Measurements from ENCODE around the gene MUC5AC. TPM values are rescaled to one million over a fixed set of nuclear protein-coding genes. Genes with fewer than 3 reads are reported as not detected.
"Not testable (repeated sequence)": the region's sequence is repeated elsewhere in the genome, so short reads cannot be mapped to it uniquely, and the experiment has no call there.

Gene MUC5AC
- total RNA-seq, 1 donor from 2014 or later, result not detected

- DNase-seq, result no peak
Measured at GRCh38 chr11:1148752-1149180, 9.0 kb upstream of the MUC5AC start.

GRCh38 chr11:1149545-1149944, 8.2 kb upstream of the MUC5AC start:
- no peak for DNase-seq

DNA sequence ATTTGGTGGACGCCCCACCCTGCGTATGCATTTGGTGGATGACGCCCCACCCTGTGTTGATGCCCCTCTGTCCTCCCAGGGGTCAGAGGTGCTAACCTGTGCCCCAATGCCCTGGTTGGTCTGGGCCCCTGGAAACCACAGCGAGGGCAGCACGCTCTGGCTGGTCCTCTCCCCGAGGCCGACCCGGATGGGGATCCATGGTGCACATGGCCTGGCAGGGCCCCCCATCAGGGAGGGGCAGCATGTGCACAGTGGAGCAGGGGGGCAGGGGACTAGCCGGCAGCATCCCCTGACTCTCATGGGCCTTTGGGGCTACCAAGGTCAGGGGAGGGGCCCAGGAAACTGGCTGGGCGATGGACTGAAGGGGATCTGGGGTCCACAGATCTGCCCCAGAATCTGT, 7.6 kb upstream of the MUC5AC start:
- DNase-seq, result no peak

- peak; percentile 44 for DNase-seq
Measured at GRCh38 chr11:1150769-1151365, 6.9 kb upstream of the MUC5AC start.

- DNase-seq, result no peak
Measured at GRCh38 chr11:1151366-1152315, 6.1 kb upstream of the MUC5AC start.

DNA sequence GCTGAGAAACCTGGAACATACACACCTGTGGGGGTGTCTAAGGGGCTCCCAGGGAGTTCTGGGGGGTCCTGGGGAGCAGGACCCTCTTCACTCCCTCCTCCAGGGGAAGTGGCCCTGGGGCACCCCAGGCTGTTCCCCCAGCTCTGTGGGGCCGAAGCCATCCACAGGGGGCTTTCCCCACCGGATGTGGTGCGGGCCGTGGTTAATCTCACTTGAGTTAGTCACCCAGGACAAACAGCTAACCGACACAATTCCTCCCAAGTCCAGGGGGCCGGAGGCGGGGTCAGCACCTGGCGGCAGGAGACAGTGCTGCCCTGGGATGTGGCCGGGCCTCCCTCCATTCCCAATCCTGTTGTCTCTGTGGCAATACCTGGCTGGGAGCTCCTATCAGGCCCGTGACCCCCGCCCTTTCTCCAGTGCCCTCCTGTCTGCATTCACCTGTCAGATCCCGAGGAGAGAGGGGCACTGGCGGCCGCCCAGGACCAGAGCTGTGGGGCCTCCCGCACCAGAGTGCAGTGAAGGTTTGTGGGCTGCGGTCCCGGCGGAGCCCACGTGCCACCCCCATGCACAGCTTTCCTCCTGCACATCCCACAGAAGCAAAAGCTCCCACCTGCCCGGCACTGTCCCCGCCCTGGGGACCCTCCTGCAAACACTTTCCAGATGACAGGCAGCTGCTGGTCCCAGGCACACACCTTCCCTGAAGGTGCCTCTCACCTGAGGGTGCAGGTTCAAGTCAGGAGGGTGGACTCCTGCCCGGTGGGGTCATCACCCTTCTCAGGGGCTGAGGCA, 5.2 kb upstream of the MUC5AC start:
- no peak for DNase-seq

DNA sequence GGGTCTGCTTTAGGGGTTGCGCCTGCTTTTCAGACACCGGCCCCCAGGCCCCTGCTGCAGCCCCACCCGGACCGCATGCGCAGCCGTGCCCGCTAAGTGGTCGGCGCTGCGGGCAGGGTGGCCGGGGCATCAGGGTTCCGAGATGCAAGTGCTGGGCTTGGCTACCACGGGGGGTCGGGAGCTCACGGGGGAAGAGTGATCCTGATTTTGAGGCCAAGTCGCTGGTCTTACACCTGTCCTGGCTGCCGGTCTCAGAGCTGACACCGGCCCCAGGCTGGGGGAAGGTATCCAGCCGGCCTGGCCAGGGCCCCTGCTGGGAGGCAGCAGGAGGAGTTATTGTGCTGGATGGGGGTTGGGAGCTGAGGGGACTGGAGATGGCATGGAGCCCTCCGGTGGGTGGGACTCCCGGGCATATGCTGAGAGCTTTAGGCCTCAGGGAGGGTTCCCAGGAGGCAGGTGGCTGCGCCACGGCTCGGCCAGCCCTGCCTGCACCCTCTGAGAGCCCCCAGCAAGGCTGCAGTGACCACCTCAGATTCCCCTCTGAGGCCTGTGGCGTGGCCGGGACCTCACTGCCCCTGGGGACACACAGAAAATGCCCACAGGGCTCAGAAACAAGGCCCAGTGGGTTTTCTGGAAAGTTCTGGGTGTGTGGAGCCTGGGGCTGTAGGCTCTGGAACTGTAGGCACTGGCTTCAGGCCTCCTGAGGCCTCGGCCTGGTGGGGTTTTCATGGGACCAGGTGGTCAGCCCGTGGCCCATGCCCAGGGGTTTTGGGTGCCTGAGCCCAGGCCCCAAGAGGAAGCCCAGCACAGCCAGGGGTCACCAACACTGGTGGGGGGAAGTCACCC, 4.4 kb upstream of the MUC5AC start:
- DNase-seq, result no peak

DNA sequence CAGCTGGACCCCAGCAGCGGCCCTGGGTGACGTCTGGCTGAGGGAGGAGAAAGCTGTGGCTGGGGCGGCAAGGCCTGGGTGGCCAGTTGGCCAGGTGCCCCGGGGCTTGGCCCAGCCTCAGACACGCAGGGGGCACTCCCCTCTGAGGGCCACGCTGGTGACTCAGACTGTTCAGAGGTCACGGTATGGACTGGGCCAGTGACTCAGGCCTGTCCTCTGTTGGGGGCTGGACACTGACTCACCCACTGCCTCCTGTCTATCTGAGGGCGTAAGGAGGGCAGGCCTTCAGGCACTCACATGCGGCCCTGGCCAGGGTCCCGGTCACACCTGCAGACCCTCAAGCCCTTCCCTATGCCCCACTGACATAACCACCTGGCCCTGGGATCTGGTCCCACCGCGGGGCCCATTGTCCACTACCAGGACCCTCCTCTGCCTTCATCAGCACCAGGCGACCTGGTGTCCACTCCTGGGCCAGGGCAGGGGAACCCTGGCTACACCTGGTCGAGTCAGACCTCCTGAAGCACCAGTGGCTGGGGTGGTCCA, 3.7 kb upstream of the MUC5AC start:
- DNase-seq, result peak; percentile 84

GRCh38 chr11:1154656-1155055, 3.1 kb upstream of the MUC5AC start:
- DNase-seq, result not testable (repeated sequence)

DNA sequence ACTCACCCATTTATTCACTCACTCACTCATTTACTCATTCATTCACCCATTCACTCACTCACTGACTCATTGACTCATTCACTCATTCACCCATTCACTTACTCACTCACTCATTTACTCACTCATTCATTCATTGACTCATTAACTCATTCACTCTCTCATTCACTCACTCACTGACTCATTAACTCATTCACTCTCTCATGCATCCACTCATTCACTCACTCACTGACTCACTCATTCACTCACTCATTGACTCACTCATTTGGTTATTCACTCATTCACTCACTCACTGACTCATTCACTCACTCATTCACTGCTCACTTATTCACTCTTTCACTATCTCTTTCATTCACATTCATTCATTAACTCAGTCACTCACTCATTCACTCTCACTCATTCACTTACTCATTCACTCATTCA, 2.5 kb upstream of the MUC5AC start:
- no peak for DNase-seq

- DNase-seq, result no peak
Measured at GRCh38 chr11:1156506-1157340, 1.0 kb upstream of the MUC5AC start.

- DNase-seq, result no peak
Measured at GRCh38 chr11:1157341-1157644, 460 bp upstream of the MUC5AC start.

DNA sequence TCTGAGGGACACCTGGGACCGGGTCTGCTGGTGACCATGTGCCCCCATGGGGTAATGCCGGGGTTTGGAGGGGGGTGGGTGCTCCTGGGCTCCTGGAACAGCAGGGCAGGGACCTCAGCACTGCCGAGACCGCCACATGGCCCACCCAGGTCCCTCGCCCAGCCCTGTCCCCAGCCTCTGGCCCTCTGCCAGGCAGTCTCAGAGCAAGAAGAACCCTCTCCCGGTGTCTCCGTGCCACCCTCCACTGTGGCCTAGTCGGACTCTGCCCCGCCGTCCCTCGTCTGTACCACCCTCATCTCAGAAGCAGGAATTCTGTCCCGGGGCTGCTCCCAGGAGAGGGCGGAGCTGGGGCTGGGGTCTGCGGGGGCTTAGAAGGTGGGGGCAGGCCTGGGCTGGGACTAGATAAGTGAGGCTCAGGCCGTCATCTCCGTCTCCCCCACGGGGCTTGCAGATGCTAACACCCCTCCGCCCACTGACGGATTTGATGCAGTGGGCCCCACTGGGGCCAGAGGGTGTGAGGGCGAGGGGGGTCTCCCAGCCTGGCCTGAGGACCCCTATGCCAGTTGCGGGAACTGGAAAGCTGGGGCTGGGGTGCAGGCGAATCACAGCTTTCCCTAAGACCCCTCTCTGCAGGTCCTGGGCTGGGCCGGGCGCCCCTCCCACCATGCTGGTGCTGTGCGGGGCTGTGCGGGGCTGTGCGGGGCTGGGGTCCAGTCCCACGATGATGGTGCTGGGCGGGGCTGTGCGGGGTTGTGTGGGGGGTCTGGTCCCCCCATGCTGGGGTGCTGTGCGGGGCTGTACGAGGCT, 1.1 kb downstream of the MUC5AC start:
- DNase-seq, result no peak

- not testable (repeated sequence) for DNase-seq
Measured at GRCh38 chr11:1159488-1160220, 1.9 kb downstream of the MUC5AC start.

DNA sequence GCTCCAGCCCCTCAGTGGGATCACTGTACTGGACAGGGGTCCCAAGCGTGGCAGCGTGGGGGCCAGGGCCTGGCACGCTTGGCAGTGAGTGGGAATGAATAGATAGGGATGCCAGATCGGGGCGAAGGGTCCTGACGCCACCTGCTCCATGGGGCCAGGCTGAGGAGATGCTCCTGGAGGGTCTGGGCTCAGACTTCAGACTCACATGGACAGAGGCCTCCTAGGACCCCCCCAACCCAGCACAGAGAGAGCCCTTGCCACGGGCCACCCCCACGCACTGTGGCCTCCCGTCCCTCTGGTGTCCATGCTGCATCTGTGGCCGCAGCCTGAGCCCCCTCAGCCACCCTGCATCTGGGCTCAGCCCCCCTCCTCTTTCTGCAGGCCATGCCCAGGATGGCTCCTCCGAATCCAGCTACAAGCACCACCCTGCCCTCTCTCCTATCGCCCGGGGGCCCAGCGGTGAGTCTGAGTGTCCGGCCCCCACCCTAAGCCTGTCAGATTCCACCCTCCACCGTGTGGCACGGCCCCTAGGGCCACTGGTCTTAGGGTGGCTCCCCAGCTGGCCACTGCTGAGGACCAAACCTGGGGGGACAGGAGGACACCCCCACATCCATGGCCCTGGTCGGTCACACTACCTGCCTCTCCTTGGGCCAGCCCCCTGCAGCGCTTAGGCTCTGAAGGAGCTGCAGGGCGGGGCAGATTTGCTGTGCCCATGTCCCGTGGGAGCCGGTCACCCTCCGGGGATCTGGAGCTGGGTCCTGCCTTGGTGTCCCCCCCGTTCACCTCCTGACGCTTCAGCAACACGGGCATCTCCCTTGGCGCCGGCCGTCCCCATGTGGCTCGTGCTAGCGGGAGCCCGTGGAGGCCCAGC, 2.7 kb downstream of the MUC5AC start:
- DNase-seq, result no peak

- no peak for DNase-seq
Measured at GRCh38 chr11:1161410-1162137, 3.8 kb downstream of the MUC5AC start.

DNA sequence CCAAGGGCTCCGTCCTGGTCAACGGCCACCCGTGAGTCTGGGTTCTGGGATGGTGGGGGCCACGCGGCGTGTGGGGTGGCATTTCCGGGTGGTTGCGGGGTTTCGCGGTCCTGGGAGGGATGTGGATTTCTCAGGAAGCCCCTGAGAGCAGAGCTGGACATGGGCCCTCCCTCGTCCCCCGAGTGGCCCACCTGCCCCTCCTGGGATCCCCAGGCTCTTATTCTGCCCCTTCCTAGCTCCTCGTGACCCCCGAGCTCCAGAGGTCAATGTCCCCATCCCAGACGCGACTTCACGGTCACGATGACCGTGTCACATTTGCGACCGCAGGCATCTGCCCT, 4.4 kb downstream of the MUC5AC start:
- no peak for DNase-seq
